ENCODE results near the gene PCDHB12.

PCDHB12 gene

GRCh38 chr5:141250576-141250975, 42.1 kb downstream of the PCDHB12 start:
- Histone ChIP-seq H3K27ac (ENCODE audit: low read depth, low read length, poor library complexity, severe bottlenecking) (no peak overlapping the region), H3K4me1 (ENCODE audit: insufficient read depth, low read length, severe bottlenecking) (no peaks in the 10 kb centered on the region), H3K36me3 (ENCODE audit: insufficient read depth, low read length) (no peaks in the 10 kb centered on the region), H4K20me1 (ENCODE audit: insufficient read depth, low read length) (no peaks in the 10 kb centered on the region), H3K9ac (ENCODE audit: low read length) (no peak overlapping the region), H3K79me2 (ENCODE audit: insufficient read depth, low read length) (no peaks in the 10 kb centered on the region), H3K4me2 (ENCODE audit: low read length) (no peak overlapping the region), H3K9me2 (ENCODE audit: low read depth, low read length) (no peaks in the 10 kb centered on the region), H3K4me3 (ENCODE audit: low read depth, low read length, poor library complexity, severe bottlenecking) (no peak overlapping the region), H3F3A (ENCODE audit: insufficient read depth, low read length) (no peaks in the 10 kb centered on the region), H2AFZ (ENCODE audit: low read length) (no peak overlapping the region), H3K27me3 (ENCODE audit: insufficient read depth, low read length) (no peaks in the 10 kb centered on the region), H3K9me3 (ENCODE audit: low read length) (peaks cover 17% of the 10 kb centered on the region; the same call in 1 of the 2 replicates)
- TF ChIP-seq EZH2 (IDR thresholded peaks at IDR 0.05; ENCODE audit: borderline replicate concordance, low read length) (no peak), CTCF (IDR thresholded peaks at IDR 0.05; ENCODE audit: low read length) (no peak)

GRCh38 chr5:141258464-141258863, 49.9 kb downstream of the PCDHB12 start:
- Histone ChIP-seq H3K79me2 (ENCODE audit: insufficient read depth, low read length) (no peaks in the 10 kb centered on the region), H3K27ac (ENCODE audit: low read depth, low read length, poor library complexity, severe bottlenecking) (no peak overlapping the region), H3K4me1 (ENCODE audit: insufficient read depth, low read length, severe bottlenecking) (no peaks in the 10 kb centered on the region), H3K9ac (ENCODE audit: low read length) (no peak overlapping the region), H3K36me3 (ENCODE audit: insufficient read depth, low read length) (no peaks in the 10 kb centered on the region), H3K27me3 (ENCODE audit: insufficient read depth, low read length) (no peaks in the 10 kb centered on the region), H3K4me2 (ENCODE audit: low read length) (no peak overlapping the region), H3K9me3 (ENCODE audit: low read length) (peaks cover 53% of the 10 kb centered on the region), H4K20me1 (ENCODE audit: insufficient read depth, low read length) (no peaks in the 10 kb centered on the region), H3K9me2 (ENCODE audit: low read depth, low read length) (no peaks in the 10 kb centered on the region), H3K4me3 (ENCODE audit: low read depth, low read length, poor library complexity, severe bottlenecking) (no peak overlapping the region), H3F3A (ENCODE audit: insufficient read depth, low read length) (no peaks in the 10 kb centered on the region), H2AFZ (ENCODE audit: low read length) (no peak overlapping the region)
- TF ChIP-seq CTCF (IDR thresholded peaks at IDR 0.05; ENCODE audit: low read length): no peak
- TF ChIP-seq EZH2 (IDR thresholded peaks at IDR 0.05; ENCODE audit: borderline replicate concordance, low read length): no peak

DNA sequence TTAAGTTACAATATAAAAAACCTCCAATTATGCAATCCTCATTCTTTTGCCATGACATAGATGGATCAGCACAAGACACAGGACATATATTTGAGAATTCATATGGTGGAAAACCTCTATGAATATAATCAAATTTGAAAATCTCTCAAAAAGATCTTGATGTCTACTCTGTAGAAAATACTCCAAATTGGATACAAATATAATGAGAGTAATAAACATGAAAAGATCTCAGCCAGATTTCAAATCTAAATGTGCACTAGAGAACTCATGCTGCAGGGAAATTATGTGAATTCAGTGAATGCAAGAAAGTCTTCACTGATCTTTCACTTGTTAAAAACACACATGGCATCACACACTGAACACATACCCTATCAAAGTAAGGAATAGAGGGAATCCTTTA, 50.4 kb downstream of the PCDHB12 start:
- Histone ChIP-seq H4K20me1 (ENCODE audit: insufficient read depth, low read length) (no peaks in the 10 kb centered on the region), H2AFZ (ENCODE audit: low read length) (no peak overlapping the region), H3K79me2 (ENCODE audit: insufficient read depth, low read length) (no peaks in the 10 kb centered on the region), H3K9me2 (ENCODE audit: low read depth, low read length) (no peaks in the 10 kb centered on the region), H3K4me3 (ENCODE audit: low read depth, low read length, poor library complexity, severe bottlenecking) (no peak overlapping the region), H3K9me3 (ENCODE audit: low read length) (peaks cover 49% of the 10 kb centered on the region), H3K27ac (ENCODE audit: low read depth, low read length, poor library complexity, severe bottlenecking) (no peak overlapping the region), H3K27me3 (ENCODE audit: insufficient read depth, low read length) (no peaks in the 10 kb centered on the region), H3K36me3 (ENCODE audit: insufficient read depth, low read length) (no peaks in the 10 kb centered on the region), H3K4me2 (ENCODE audit: low read length) (no peak overlapping the region), H3F3A (ENCODE audit: insufficient read depth, low read length) (no peaks in the 10 kb centered on the region), H3K9ac (ENCODE audit: low read length) (no peak overlapping the region), H3K4me1 (ENCODE audit: insufficient read depth, low read length, severe bottlenecking) (no peaks in the 10 kb centered on the region)
- TF ChIP-seq CTCF (IDR thresholded peaks at IDR 0.05; ENCODE audit: low read length): no peak
- no peak for TF ChIP-seq EZH2 (IDR thresholded peaks at IDR 0.05; ENCODE audit: borderline replicate concordance, low read length)

All from OCI-LY1 (cell line).